Measurements from ENCODE around the gene CA12. TPM values are rescaled to one million over a fixed set of nuclear protein-coding genes. Genes with fewer than 3 reads are reported as not detected.
A peak's percentile ranks its signal among the peaks of the same experiment; 100 is the strongest.
"Not testable (repeated sequence)": the region's sequence is repeated elsewhere in the genome, so short reads cannot be mapped to it uniquely, and the experiment has no call there.

CA12 gene
- total RNA-seq, 4 donors from 2014 or later: 22.1 to 79.6 (median 37.0) TPM

DNA sequence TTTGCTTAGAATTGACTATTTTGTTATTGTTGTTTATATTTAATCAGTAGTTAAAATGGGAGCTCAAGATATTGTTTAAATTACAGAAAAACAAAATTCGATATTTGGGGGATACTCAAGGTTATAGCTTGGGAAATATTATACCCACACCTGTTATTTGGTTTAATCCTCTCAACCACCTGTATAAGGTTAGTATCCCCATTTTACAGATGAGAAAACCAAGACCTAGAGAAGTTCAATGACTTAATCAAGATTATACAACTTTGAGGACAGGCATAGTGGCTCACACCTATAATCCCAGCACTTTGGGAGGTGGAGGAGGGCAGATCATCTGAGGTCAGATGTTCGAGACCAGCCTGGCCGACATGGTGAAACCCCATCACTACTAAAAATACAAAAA lies 39.8 kb upstream of the CA12 start:
- Histone ChIP-seq H3K9me3 (no peaks in the 10 kb centered on the region), H3K27me3 (no peaks in the 10 kb centered on the region), H3K4me1 (no peaks in the 10 kb centered on the region), H3K4me3 (no peak overlapping the region), H3K36me3 (no peaks in the 10 kb centered on the region), H3K27ac (no peak overlapping the region)
- no peak for DNase-seq
- TF ChIP-seq, protein P1, sequence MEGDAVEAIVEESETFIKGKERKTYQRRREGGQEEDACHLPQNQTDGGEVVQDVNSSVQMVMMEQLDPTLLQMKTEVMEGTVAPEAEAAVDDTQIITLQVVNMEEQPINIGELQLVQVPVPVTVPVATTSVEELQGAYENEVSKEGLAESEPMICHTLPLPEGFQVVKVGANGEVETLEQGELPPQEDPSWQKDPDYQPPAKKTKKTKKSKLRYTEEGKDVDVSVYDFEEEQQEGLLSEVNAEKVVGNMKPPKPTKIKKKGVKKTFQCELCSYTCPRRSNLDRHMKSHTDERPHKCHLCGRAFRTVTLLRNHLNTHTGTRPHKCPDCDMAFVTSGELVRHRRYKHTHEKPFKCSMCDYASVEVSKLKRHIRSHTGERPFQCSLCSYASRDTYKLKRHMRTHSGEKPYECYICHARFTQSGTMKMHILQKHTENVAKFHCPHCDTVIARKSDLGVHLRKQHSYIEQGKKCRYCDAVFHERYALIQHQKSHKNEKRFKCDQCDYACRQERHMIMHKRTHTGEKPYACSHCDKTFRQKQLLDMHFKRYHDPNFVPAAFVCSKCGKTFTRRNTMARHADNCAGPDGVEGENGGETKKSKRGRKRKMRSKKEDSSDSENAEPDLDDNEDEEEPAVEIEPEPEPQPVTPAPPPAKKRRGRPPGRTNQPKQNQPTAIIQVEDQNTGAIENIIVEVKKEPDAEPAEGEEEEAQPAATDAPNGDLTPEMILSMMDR (IDR thresholded peaks at IDR 0.05): no peak
- no peak for TF ChIP-seq POLR2A (IDR thresholded peaks at IDR 0.05)

DNA sequence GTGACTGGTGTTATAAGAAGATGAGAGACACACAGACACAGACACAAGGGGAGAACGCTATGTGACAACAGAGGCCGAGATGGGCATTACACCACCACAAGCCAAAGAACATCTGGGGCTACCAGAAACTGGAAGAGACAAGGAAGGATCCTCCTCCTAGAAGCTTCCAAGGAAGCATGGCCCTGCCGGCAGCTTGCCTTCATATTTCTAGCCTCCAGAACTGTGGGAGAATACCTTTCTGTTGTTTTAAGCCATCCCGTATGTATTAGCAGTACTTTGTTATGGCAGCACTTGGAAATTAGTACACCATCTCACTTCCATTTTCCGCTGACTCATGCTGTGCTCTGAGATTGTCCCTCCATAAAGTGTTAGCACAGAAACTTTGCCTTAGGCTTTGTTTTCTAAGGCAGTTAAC lies 38.7 kb upstream of the CA12 start:
- Histone ChIP-seq H3K36me3 (no peaks in the 10 kb centered on the region), H3K9me3 (no peaks in the 10 kb centered on the region), H3K27me3 (no peaks in the 10 kb centered on the region), H3K4me1 (no peaks in the 10 kb centered on the region), H3K4me3 (no peak overlapping the region), H3K27ac (no peak overlapping the region)
- DNase-seq: peak in 1 of 3 donors; percentile 56
- TF ChIP-seq, protein P1 (IDR thresholded peaks at IDR 0.05): no peak
- no peak for TF ChIP-seq POLR2A (IDR thresholded peaks at IDR 0.05)

DNA sequence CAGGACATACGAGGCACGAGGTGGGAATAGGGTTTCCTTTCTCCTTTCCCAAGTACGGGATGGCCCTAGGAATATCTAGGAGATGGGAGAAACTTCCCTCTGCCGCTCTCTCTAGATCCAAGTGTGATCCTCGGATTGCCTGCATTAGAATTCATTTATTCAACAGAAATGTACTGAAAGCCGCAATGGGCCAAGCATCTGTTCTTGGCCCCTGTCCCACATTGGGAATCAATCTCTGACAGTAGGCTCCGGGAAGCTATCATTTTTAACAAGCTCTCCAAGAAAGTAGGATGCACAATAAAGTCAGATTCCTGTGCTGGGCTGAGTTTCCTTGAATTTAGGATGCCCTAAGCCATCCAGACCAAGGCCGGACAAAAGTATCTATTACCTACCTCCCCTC lies 37.2 kb upstream of the CA12 start:
- TF ChIP-seq POLR2A (IDR thresholded peaks at IDR 0.05): no peak
- TF ChIP-seq, protein P1 (IDR thresholded peaks at IDR 0.05): no peak
- H3K9me3 ChIP-seq: no peaks in the 10 kb centered on the region
- no peak overlapping the region for H3K27ac ChIP-seq

DNA sequence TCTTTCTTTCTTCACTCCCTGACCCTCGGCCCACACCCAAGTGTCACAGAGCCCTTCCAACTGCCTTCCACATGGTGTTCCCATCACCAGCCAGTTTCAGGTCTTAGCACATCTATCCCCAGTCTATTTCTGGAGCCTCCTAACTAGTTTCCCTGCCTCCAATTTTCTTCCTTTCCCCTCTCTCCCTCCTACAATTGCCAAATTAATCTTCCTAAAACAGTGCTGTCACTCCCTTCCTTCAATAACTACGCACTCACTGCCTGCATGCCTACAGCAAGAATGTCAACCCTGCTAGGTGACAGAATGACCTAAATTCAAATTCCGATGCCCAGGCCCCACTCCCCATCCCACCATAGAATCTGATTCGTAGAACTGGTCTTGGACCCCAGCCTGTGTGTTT lies 36.1 kb upstream of the CA12 start:
- H3K36me3 ChIP-seq: no peaks in the 10 kb centered on the region
- no peaks in the 10 kb centered on the region for H3K27me3 ChIP-seq
- TF ChIP-seq, protein P1 (IDR thresholded peaks at IDR 0.05): no peak
- TF ChIP-seq POLR2A (IDR thresholded peaks at IDR 0.05): no peak
- no peaks in the 10 kb centered on the region for H3K9me3 ChIP-seq
- no peak overlapping the region for H3K27ac ChIP-seq
- no peaks in the 10 kb centered on the region for H3K4me1 ChIP-seq
- H3K4me3 ChIP-seq: no peak overlapping the region
- no peak for DNase-seq

More for the DNA sequence above, 37.2 kb upstream of the CA12 start:
- H3K4me3 ChIP-seq: no peak overlapping the region
- no peaks in the 10 kb centered on the region for H3K27me3 ChIP-seq
- no peaks in the 10 kb centered on the region for H3K36me3 ChIP-seq
- no peak for DNase-seq
- H3K4me1 ChIP-seq: no peaks in the 10 kb centered on the region

DNA sequence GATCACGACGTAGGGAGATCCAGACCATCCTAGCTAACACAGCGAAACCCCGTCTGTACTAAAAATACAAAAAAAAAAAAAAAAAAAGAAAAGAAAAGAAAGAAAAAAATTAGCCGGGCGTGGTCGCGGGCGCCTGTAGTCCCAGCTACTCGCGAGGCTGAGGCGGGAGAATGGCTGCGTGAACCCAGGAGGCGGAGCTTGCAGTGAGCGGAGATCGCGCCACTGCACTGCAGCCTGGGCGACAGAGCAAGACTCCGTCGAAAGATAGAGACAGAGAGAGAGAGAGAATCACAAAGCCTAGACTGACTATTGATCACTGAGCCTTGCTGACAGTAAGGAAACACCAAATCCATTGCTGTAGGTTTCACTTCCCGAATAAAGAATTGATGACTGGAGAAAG lies 35.6 kb upstream of the CA12 start:
- H3K27me3 ChIP-seq, H3K27ac ChIP-seq, H3K4me1 ChIP-seq, H3K9me3 ChIP-seq, H3K36me3 ChIP-seq, DNase-seq, H3K4me3 ChIP-seq: not testable (repeated sequence)

DNA sequence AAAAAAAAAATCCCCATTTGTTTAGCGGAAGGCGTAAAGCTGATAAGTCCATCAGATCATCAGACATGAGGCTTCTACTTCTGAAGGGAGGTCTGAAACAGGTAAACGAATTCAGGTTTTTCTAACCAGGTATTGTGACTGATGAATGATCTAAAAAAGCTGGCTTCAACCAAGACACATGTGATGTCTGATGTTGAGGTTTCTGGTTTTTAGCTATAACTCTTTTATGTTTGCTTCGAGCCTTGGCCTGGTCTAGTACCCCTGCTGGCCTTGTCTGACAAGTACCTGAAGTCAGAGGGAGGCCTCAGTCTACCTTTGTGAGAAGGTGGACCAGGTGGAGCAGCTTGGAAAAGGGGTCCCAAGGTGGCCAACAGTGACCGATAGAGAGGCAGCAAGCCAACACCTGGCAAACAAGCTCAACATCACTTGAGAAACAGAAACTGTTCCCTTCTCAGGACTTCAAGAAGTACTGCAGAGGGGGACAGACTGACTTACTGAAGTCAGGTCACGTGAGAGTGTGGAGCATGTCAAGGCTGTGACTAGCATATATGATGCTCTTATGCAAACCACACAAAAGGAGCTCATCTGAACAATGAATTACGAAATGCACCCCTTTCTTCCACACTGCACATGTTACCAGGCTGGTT lies 33.0 kb upstream of the CA12 start:
- Histone ChIP-seq H3K36me3 (no peaks in the 10 kb centered on the region), H3K4me1 (no peaks in the 10 kb centered on the region), H3K4me3 (no peak overlapping the region), H3K27me3 (no peaks in the 10 kb centered on the region), H3K9me3 (no peaks in the 10 kb centered on the region), H3K27ac (no peak overlapping the region)
- no peak for DNase-seq
- TF ChIP-seq POLR2A (IDR thresholded peaks at IDR 0.05): no peak
- TF ChIP-seq, protein P1 (IDR thresholded peaks at IDR 0.05): no peak

All from Peyer's patch (tissue), 4 donors.